ENCODE measurements around the gene GCH1. TPM values are rescaled to one million over a fixed set of nuclear protein-coding genes. Genes with fewer than 3 reads are reported as not detected.
A peak's percentile ranks its signal among the peaks of the same experiment; 100 is the strongest.

The GCH1 gene
- total RNA-seq, 1 donor from 2014 or later: 1.7 TPM

GRCh38 chr14:54895683-54896082 lies 6.9 kb downstream of the GCH1 start:
- no peaks in the 10 kb centered on the region for H3K9me3 ChIP-seq (replicated peaks)
- H3K4me3 ChIP-seq: no peak overlapping the region
- no peak for DNase-seq
- H3K27me3 ChIP-seq (ENCODE audit: low read depth): no peaks in the 10 kb centered on the region
- no peak overlapping the region for H3K27ac ChIP-seq (replicated peaks)
- intact Hi-C loops (cut with micrococcal nuclease): no loop called here
- peaks cover 3% of the 10 kb centered on the region for H3K4me1 ChIP-seq
- no peaks in the 10 kb centered on the region for H3K36me3 ChIP-seq
- no peak for TF ChIP-seq CTCF (IDR thresholded peaks at IDR 0.05; ENCODE audit: borderline replicate concordance)

- Histone ChIP-seq H3K36me3 (no peaks in the 10 kb centered on the region), H3K27ac (replicated peaks) (no peak overlapping the region), H3K27me3 (ENCODE audit: low read depth) (no peaks in the 10 kb centered on the region), H3K9me3 (replicated peaks) (no peaks in the 10 kb centered on the region), H3K4me1 (no peaks in the 10 kb centered on the region), H3K4me3 (no peak overlapping the region)
- intact Hi-C loops (cut with micrococcal nuclease): no loop called here
- no peak for DNase-seq
- no peak for TF ChIP-seq CTCF (IDR thresholded peaks at IDR 0.05; ENCODE audit: borderline replicate concordance)
These were observed 7.6 kb downstream of the GCH1 start for GRCh38 chr14:54894995-54895394.

DNA sequence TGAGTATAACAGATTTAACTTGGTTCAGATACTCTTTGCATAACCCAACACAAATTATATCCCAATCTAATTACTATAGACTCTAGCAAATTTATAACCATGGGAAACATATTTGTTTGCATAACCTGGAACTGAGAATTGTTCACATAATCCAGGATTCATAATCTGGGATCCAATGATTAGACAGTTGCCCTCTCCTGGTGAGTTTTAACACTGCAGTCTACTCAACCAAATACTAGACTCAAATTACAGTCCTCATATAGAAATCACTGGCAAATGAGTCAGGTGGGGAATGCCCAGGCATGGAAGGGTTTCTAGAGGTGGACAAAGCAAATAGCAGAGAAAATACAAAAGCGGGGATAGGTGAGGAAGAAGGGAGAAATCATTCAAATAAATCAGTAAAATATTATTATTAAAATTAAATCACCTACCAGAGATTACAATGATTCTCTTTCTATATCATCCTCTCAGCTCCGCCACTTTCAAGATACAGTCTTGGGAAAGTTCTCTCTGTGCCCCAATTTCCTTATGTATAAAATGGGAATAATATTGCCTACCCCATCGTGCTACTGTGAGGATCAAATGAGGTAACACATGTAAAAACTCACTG lies 9.4 kb downstream of the GCH1 start:
- Histone ChIP-seq H3K27me3 (ENCODE audit: low read depth) (no peaks in the 10 kb centered on the region), H3K27ac (replicated peaks) (no peak overlapping the region), H3K4me1 (no peaks in the 10 kb centered on the region), H3K36me3 (no peaks in the 10 kb centered on the region), H3K9me3 (replicated peaks) (no peaks in the 10 kb centered on the region), H3K4me3 (no peak overlapping the region)
- intact Hi-C loops (cut with micrococcal nuclease): no loop called here
- DNase-seq: no peak
- peak; percentile 86 for TF ChIP-seq CTCF (IDR thresholded peaks at IDR 0.05; ENCODE audit: borderline replicate concordance)

DNA sequence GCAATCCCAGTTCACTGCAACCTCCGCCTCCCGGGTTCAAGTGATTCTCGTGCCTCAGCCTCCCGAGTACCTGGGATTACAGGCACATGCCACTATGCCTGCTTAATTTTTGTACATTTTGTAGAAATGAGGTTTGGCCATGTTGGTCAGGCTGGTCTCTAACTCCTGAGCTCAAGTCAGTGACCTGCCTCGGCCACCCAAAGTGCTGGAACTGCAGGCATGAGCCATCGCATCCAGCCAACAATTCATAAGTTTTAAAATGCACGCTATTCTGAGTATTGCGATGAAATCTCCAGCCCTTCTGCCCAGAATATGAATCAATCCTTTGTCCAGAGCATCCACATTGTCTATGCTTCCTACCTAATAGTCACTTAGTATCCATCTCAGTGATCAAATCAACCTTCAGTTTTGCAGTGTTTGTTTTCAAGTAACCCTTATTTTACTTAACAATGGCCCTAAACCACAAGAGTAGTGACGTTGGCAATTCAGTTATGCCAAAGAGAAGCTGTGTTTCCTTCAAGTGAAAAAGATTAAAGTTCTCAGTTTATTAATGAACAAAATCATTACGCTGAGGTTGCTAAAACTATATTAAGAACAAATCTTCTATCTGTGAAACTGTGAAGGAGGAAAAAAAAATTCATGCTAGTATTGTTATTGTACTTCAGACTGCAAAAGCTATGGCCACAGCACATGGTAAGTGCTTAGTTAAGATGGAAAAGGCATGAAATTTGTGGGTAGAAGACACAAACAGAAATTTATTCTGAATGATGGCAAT lies 11.0 kb downstream of the GCH1 start:
- TF ChIP-seq CTCF (IDR thresholded peaks at IDR 0.05; ENCODE audit: borderline replicate concordance): no peak
- DNase-seq: no peak
- Histone ChIP-seq H3K27me3 (ENCODE audit: low read depth) (no peaks in the 10 kb centered on the region), H3K4me1 (no peaks in the 10 kb centered on the region), H3K9me3 (replicated peaks) (no peaks in the 10 kb centered on the region), H3K27ac (replicated peaks) (no peak overlapping the region), H3K4me3 (no peak overlapping the region), H3K36me3 (no peaks in the 10 kb centered on the region)
- intact Hi-C loops (cut with micrococcal nuclease): no loop called here

GRCh38 chr14:54890788-54891187 lies 11.8 kb downstream of the GCH1 start:
- TF ChIP-seq CTCF (IDR thresholded peaks at IDR 0.05; ENCODE audit: borderline replicate concordance): no peak
- Histone ChIP-seq H3K36me3 (no peaks in the 10 kb centered on the region), H3K27ac (replicated peaks) (no peak overlapping the region), H3K4me1 (no peaks in the 10 kb centered on the region), H3K27me3 (ENCODE audit: low read depth) (no peaks in the 10 kb centered on the region), H3K9me3 (replicated peaks) (no peaks in the 10 kb centered on the region), H3K4me3 (no peak overlapping the region)
- intact Hi-C loops (cut with micrococcal nuclease): no loop called here
- DNase-seq: no peak

Data from left ventricle myocardium inferior (tissue), 1 donor.